Tibial nerve (tissue), 4 donors: ENCODE measurements around the gene APOL1. TPM values are rescaled to one million over a fixed set of nuclear protein-coding genes. Genes with fewer than 3 reads are reported as not detected.
A peak's percentile ranks its signal among the peaks of the same experiment; 100 is the strongest.

ENCODE experiments used
- DNase-seq, 2 donors: peaks; one replicate each; pipeline ENCODE4 v3.0.0-alpha.2; 2019; ENCODE audit warnings: low spot score in 2 of 2
- H3K27ac ChIP-seq, 4 donors: fragments of 200-600 bp; sonication (generic) in 3 of 4; one replicate each; pipeline ENCODE4 v1.5.1; 2017 to 2019; ENCODE audit warnings: mild to moderate bottlenecking in 1 of 4
- H3K27me3 ChIP-seq, 2 donors: fragments of 200-600 bp; sonication (generic) in 1 of 2; one replicate each; pipeline versions ENCODE4 v1.5.1 to v1.6.0; 2017 to 2019
- H3K36me3 ChIP-seq, 3 donors: fragments of 200-600 bp; sonication (generic); one replicate each; pipeline ENCODE4 v1.5.1; 2018 to 2019
- H3K4me1 ChIP-seq, 4 donors: fragments of 200-600 bp; sonication (generic) in 3 of 4; one replicate each; pipeline ENCODE4 v1.5.1; 2017 to 2019
- H3K4me3 ChIP-seq, 4 donors: fragments of 200-600 bp; sonication (generic) in 3 of 4; one replicate each; pipeline ENCODE4 v1.5.1; 2017 to 2019; ENCODE audit warnings: mild to moderate bottlenecking in 1 of 4, moderate library complexity in 1 of 4
- H3K9me3 ChIP-seq, 4 donors: fragments of 200-600 bp; sonication (generic) in 3 of 4; one replicate each; pipeline ENCODE4 v1.5.1; 2017 to 2019
- EP300 ChIP-seq, 2 donors: sonication (generic); formaldehyde crosslinking; IDR thresholded peaks; one replicate each; pipeline ENCODE4 v1.6.1; 2017; ENCODE audit warnings: antibody characterized with exemption in 2 of 2, mild to moderate bottlenecking in 1 of 2
- POLR2A ChIP-seq, 2 donors: fragments of 450-650 bp; IDR thresholded peaks; one replicate each; pipeline ENCODE4 v1.6.1; 2017; ENCODE audit warnings: antibody characterized with exemption in 2 of 2, mild to moderate bottlenecking in 2 of 2, moderate library complexity in 2 of 2
- WGBS, 2 donors: methylation state at CpG; one replicate each; pipeline ENCODE4 v1.1.5; 2018; 5-methylcytosine and 5-hydroxymethylcytosine counted together
- total RNA-seq, 4 donors: library from RNA; depleted of rRNA; stranded (reverse); fragments of >200 nt; gene quantifications; one replicate each; pipeline ENCODE4 v1.1.0, GENCODE V29; 2016
- TF ChIP-seq, protein P1 (sequence below), 5 experiments: fragments of 200-600 bp in 3 of 5; fragments of 450-650 bp in 2 of 5; sonication (generic) in 3 of 5; IDR thresholded peaks; one replicate each; pipeline ENCODE4 v1.5.1; 2016 to 2019; ENCODE audit warnings: antibody characterized with exemption in 5 of 5, mild to moderate bottlenecking in 3 of 5, moderate library complexity in 2 of 5

APOL1 gene
- total RNA-seq, 4 donors from 2014 or later: 8.3 to 16.8 (median 10.1) TPM

DNA sequence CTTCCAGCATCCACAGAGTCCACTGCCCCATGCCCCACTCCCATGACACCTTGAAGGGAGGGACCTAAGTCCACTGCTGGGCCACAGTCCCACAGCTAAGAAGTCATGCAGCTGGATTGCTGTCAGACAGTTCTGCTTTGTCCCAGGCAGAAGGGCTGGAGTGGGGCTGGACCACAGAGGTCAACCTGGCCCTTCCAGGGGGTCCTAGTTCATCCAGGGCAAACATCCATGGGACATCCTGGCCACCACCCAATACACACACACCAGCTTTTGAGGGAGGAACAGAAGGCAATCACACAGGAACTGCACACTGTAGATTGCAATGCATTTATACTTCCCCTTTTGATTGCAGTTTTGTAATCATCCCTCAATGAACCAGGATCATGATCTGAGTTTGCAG, 40.0 kb upstream of the APOL1 start:
- Histone ChIP-seq H3K9me3 (no peaks in the 10 kb centered on the region), H3K4me3 (no peak overlapping the region)

DNA sequence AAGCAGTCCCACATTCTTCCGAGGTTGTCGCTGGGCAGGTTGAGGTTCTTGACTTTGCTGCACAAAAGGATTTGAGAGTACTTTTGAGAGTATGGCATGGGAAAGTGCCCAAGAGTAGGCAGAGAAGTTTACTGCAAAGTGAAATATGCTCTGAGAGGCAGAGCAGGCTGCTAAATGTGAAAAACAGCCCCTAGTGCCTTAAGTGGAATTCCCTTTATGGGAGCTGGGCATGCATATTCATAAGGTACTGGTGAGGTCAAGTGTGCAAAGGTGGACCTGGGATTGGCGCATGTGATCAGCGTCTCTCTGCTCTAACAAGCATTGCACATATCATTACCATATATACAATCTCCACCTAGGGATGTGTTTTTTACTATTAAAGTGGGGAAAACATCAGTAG, 39.3 kb upstream of the APOL1 start:
- no peaks in the 10 kb centered on the region for H3K9me3 ChIP-seq
- 90 to 94% methylated on average over 4 of the region's 4 CpGs for WGBS, 2 donors
- TF ChIP-seq, protein P1, sequence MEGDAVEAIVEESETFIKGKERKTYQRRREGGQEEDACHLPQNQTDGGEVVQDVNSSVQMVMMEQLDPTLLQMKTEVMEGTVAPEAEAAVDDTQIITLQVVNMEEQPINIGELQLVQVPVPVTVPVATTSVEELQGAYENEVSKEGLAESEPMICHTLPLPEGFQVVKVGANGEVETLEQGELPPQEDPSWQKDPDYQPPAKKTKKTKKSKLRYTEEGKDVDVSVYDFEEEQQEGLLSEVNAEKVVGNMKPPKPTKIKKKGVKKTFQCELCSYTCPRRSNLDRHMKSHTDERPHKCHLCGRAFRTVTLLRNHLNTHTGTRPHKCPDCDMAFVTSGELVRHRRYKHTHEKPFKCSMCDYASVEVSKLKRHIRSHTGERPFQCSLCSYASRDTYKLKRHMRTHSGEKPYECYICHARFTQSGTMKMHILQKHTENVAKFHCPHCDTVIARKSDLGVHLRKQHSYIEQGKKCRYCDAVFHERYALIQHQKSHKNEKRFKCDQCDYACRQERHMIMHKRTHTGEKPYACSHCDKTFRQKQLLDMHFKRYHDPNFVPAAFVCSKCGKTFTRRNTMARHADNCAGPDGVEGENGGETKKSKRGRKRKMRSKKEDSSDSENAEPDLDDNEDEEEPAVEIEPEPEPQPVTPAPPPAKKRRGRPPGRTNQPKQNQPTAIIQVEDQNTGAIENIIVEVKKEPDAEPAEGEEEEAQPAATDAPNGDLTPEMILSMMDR (IDR thresholded peaks at IDR 0.05): no peak
- TF ChIP-seq EP300 (IDR thresholded peaks at IDR 0.05): no peak
- no peak for TF ChIP-seq POLR2A (IDR thresholded peaks at IDR 0.05)
- no peaks in the 10 kb centered on the region for H3K36me3 ChIP-seq
- no peak for DNase-seq
- H3K4me3 ChIP-seq: no peak overlapping the region
- peaks cover 0 to 14% (median 4%) of the 10 kb centered on the region in 4 donors for H3K4me1 ChIP-seq
- H3K27ac ChIP-seq: no peak overlapping the region
- no peaks in the 10 kb centered on the region for H3K27me3 ChIP-seq

More for the DNA sequence above, 40.0 kb upstream of the APOL1 start:
- DNase-seq: no peak
- H3K27me3 ChIP-seq: no peaks in the 10 kb centered on the region
- no peaks in the 10 kb centered on the region for H3K36me3 ChIP-seq
- peaks cover 0 to 16% (median 4%) of the 10 kb centered on the region in 4 donors for H3K4me1 ChIP-seq
- TF ChIP-seq EP300 (IDR thresholded peaks at IDR 0.05) (no peak), POLR2A (IDR thresholded peaks at IDR 0.05) (no peak)
- TF ChIP-seq, protein P1 (IDR thresholded peaks at IDR 0.05): no peak
- no peak overlapping the region for H3K27ac ChIP-seq

DNA sequence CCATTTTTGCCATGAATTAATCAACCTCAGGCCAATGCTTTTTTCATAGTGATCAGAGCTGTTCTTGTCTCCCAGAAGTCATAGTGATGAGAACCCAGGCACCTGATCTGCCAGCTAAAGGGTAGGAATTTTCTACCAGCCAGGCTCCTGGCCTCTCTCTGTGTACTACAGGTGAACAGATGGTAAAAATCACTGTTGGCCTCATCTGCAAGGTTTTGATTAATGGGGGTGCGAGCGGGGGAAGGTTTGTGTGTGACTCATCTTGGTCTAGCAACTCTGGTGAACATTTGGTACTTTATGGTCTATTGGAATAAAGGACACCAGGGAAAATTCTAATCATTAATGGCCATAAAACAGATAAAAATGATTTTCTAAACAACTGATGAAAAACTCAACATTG, 37.0 kb upstream of the APOL1 start:
- 84 to 87% methylated on average over 2 of the region's 2 CpGs for WGBS, 2 donors
- H3K36me3 ChIP-seq: no peaks in the 10 kb centered on the region
- no peak overlapping the region for H3K4me3 ChIP-seq
- no peaks in the 10 kb centered on the region for H3K9me3 ChIP-seq
- peaks cover 0 to 14% (median 4%) of the 10 kb centered on the region in 4 donors for H3K4me1 ChIP-seq
- H3K27me3 ChIP-seq: no peaks in the 10 kb centered on the region
- TF ChIP-seq POLR2A (IDR thresholded peaks at IDR 0.05) (no peak), EP300 (IDR thresholded peaks at IDR 0.05) (no peak)
- TF ChIP-seq, protein P1 (IDR thresholded peaks at IDR 0.05): no peak
- no peak for DNase-seq
- no peak overlapping the region for H3K27ac ChIP-seq

DNA sequence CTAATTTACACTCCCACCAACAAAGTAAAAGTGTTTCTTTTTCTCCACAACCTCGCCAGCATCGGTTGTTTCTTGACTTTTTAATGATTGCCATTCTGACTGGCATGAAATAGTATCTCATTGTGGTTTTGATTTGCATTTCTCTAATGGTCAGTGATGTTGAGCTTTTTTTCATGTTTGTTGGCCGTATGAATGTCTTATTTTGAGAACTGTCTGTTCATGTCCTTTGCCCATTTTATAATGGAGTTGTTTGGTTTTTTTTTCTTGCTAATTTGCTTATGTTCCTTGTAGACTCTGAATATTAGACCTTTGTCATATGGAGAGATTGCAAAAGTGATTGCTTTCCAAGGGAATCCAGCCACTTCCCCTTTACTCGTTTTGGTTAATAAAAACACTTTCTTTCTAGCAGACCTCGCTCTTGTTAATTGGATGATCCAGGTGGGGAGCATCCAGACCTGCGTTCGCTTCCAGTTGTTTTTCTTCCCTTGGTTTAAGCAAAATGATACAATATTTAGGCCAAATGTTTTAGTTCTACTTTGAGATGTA, 34.2 kb upstream of the APOL1 start:
- Histone ChIP-seq H3K4me1 (peaks cover 0 to 20% (median 0%) of the 10 kb centered on the region in 4 donors), H3K27me3 (no peaks in the 10 kb centered on the region), H3K36me3 (peaks cover 0 to 7% (median 0%) of the 10 kb centered on the region in 3 donors), H3K27ac (no peak overlapping the region), H3K4me3 (no peak overlapping the region), H3K9me3 (no peaks in the 10 kb centered on the region)
- 77 to 84% methylated on average over 7 of the region's 7 CpGs for WGBS, 2 donors
- TF ChIP-seq, protein P1 (IDR thresholded peaks at IDR 0.05): no peak
- no peak for TF ChIP-seq POLR2A (IDR thresholded peaks at IDR 0.05)
- no peak for TF ChIP-seq EP300 (IDR thresholded peaks at IDR 0.05)
- no peak for DNase-seq

DNA sequence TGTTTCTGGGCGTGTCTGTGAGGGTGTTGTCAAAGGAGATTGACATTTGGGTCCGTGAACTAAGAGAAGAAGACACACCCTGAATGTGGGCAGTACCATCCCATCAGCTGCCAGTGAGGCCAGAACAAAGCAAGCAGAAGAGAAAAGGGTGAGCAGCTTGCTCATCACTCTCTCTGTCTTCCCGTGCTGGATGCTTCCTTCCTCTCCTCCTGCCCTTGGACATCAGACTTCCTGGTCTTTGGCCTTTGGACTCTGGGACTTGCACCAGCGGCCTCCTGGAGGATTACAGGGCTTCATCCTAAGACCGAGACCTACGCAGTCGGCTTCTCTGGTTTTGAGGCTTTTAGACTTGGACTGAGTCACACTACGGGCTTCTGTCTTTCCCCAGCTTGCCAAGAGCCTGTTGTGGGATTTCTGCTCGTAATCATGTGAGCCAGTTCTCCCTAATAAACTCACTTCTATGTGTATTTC, 32.4 kb upstream of the APOL1 start:
- peak overlapping the region; percentile 15 to 74 (median 52) for H3K27ac ChIP-seq
- peaks cover 0 to 20% (median 0%) of the 10 kb centered on the region in 4 donors for H3K4me1 ChIP-seq
- WGBS, 2 donors: 42 to 43% methylated on average over 9 of the region's 9 CpGs
- no peak overlapping the region for H3K4me3 ChIP-seq
- DNase-seq: peak in 1 of 2 donors; percentile 55
- peaks cover 0 to 17% (median 0%) of the 10 kb centered on the region in 3 donors for H3K36me3 ChIP-seq
- TF ChIP-seq EP300 (IDR thresholded peaks at IDR 0.05) (peak in 1 of 2 donors; percentile 55), POLR2A (IDR thresholded peaks at IDR 0.05) (no peak)
- TF ChIP-seq, protein P1 (IDR thresholded peaks at IDR 0.05): peak in 1 of 5 experiments; percentile 9
- H3K27me3 ChIP-seq: no peaks in the 10 kb centered on the region
- H3K9me3 ChIP-seq: no peaks in the 10 kb centered on the region
